RCC 7860 (cell line): Measurements from ENCODE around the gene IL3.

Experiments used
- DNase-seq: peaks from one replicate; pipeline ENCODE4 v3.0.0-alpha.2; 2015; ENCODE audit warnings: low spot score
- FAIRE-seq: peaks from 2 replicates; lab custom pipeline; 2012; peaks lifted over from hg19 to GRCh38; lab: Jason Lieb, UNC

Gene IL3

DNA sequence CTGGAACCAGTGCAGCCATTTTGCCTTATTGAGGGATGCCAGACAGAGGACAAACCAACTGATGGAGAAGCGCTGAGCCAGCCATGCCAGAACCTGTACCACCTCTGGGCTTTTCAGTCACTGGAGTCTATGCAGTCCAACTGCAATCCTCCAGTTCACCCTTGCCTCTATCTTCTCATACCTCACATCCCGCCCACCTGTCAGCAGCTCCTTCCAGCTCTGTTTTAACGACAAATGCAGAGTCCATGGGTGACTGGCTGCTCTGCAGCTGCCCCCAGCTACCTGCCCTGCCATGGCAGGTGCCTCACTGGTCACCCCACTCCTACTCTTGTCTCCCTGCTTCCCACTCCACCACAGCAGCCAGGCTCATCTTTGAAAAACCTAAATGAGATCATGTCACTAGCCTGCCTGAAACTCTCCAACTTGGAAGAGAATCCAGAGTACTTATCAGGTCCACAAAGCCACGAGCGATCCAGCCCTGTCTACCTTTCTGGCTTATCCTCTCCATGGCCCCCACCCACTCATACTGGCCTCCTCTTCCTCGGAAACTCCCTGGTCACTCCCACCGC lies 35.0 kb upstream of the IL3 start:
- FAIRE-seq: no peak

GRCh38 chr5:132026516-132027008 lies 33.9 kb upstream of the IL3 start:
- FAIRE-seq (no peak), DNase-seq (no peak)

More for the DNA sequence above, 35.0 kb upstream of the IL3 start:
- DNase-seq: no peak

- DNase-seq: no peak
Measured at GRCh38 chr5:132027027-132027426, 33.4 kb upstream of the IL3 start.

DNA sequence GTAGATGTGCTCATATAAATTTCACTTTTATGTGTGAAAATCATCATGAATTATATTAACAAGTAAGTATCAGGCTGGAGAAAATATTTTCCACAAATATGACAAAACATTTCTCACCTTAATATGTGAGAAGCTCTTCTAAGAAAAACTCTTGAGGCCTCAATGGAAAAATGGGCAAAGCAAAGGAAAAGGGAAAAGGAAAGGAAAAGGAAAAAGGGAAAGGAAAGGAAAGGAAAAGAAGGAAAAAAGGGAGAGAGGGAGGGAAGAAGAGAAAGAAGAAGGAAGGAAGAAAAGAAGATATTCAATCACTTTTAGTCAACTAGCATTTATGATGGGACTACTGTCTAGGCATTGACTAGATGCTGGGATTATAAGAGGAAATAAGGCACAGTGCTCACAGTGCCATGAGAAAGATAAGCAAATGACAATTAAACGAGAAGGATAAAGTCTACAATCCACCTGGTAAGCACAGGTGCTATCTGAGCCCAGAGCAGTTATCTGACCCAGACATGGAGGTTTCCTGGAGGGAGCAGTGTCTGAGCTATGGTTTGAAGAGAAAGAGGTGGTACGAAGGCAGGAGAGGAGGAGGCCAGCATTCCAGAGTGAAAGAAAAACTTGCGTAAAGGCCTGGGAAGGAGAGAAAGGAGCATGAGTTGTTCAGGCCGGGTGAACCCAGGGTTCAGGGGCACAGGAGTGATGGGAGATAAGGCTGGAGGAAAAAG lies 30.7 kb upstream of the IL3 start:
- no peak for DNase-seq
- FAIRE-seq: no peak

More at GRCh38 chr5:132027027-132027426, 33.4 kb upstream of the IL3 start:
- FAIRE-seq: no peak

DNA sequence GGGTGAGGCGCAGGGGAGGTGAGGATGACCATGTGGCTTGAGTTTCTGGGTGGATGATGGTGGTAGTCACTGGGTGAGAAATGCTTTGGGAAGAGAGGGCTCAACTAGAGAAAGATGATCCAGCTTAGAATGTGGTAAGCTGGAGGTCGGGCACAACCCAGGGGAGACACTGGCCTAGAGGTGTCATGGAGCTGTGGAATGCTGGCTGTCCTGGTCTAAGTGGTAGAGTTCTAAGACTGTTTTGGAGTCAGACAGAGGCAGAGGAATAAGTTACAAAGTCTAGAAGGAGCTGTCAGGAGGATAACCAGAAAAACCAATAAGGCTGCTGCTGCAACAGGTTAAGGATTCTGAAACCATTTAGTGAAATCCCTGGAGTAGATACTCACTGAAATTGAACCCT lies 29.8 kb upstream of the IL3 start:
- FAIRE-seq (no peak), DNase-seq (no peak)

- DNase-seq: no peak
- FAIRE-seq: no peak
Measured at GRCh38 chr5:132032196-132032595, 28.3 kb upstream of the IL3 start.

GRCh38 chr5:132033122-132033521 lies 27.3 kb upstream of the IL3 start:
- DNase-seq (no peak), FAIRE-seq (no peak)

GRCh38 chr5:132037353-132037752 lies 23.1 kb upstream of the IL3 start:
- FAIRE-seq: no peak
- no peak for DNase-seq

DNA sequence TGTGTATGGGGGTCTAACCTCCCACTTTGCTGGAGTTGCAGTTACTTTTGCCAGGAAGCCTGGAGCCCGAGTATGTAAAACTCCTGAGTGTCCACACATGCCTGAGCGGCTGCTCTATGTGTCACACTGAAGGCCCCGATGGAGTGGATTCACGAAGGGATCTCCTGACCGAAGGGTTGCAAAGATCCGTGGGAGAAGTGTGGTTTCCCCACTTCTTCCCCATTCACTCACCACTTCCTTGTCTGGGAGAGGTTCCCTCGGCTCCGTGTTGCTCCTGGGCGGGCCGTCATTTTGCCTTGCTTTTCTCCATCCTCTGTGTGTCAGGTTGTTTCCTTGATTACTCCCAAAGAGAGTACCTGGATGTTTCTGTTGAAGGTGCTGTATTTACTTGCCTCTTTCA lies 16.2 kb upstream of the IL3 start:
- no peak for DNase-seq
- no peak for FAIRE-seq

- FAIRE-seq (no peak), DNase-seq (no peak)
Measured at GRCh38 chr5:132046880-132047299, 13.6 kb upstream of the IL3 start.

DNA sequence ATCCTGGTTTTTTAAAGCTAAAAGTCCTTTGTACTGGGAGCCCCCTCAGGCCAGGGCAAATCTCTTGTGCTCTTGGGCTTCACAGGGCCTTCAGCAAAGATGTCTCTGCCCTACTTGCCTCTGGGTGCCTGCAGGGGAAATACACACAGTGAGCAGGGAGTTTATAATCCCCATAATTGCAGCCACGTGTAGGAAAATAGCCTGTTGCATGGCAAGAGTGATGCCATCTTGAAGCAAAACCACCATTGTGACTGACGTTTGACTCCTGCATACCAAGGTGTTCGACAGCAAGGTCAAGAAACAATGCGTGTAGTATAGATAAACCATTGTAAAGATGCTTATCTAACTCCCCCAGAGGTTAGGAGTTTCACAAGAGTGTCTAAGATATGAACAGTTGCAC lies 11.4 kb upstream of the IL3 start:
- no peak for FAIRE-seq
- DNase-seq: no peak

- DNase-seq: no peak
- FAIRE-seq: no peak
Measured at GRCh38 chr5:132049559-132049958, 10.9 kb upstream of the IL3 start.

- DNase-seq: no peak
Measured at GRCh38 chr5:132050136-132050535, 10.3 kb upstream of the IL3 start.

GRCh38 chr5:132050661-132051552 lies 9.5 kb upstream of the IL3 start:
- no peak for FAIRE-seq
- no peak for DNase-seq

More at GRCh38 chr5:132050136-132050535, 10.3 kb upstream of the IL3 start:
- FAIRE-seq: no peak

DNA sequence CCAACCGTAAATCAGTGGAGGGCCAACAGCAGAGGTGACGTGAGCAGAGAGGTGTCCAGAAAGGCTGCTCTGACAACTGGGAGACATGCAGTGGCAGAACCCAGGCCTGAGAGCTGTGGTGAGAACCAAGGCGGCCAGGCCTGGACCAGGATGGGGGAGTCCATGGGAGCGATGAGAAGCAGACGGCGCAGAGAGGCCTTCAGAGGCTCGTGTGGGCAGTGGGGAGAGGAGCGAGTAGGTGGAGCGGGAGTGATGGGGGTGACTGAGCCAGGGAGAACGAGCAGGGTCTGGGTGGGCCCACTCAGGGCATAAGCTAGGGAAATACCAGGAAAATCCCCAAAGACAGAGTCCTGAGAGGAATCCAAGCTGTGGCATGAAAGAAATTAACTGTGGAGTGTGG lies 7.9 kb upstream of the IL3 start:
- FAIRE-seq (no peak), DNase-seq (no peak)

DNA sequence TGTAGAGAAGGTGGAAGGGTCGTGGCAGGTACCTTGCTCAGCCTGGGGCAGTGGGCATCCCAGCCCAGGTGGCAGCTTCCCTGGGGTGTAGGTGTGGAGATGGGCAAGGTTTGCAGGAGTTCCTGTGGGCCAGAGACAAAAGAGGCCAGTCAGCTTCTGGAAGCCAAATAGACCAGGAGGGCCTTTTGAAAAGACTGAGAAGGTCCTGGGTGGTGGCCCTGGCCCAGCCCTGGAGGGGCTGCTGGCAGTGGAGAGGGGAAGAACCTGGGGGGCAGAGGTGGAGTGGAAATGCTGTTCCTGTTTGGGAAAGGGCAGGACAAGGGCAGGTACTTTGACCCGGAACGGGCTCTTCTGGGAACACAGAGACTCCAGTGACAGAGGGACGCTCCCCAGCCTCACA lies 7.0 kb upstream of the IL3 start:
- FAIRE-seq: no peak
- no peak for DNase-seq

- DNase-seq (no peak), FAIRE-seq (no peak)
Measured at GRCh38 chr5:132054031-132054696, 6.3 kb upstream of the IL3 start.

GRCh38 chr5:132054697-132055440 lies 5.6 kb upstream of the IL3 start:
- no peak for DNase-seq
- no peak for FAIRE-seq

- FAIRE-seq (no peak), DNase-seq (no peak)
Measured at GRCh38 chr5:132055441-132055807, 5.0 kb upstream of the IL3 start.

GRCh38 chr5:132055808-132056609 lies 4.4 kb upstream of the IL3 start:
- DNase-seq: no peak
- FAIRE-seq: no peak
